ENCODE results near the gene UST. TPM values are rescaled to one million over a fixed set of nuclear protein-coding genes. Genes with fewer than 3 reads are reported as not detected.

Gene UST
- total and polyA plus RNA-seq, 2 donors (not counting 1 experiment from before 2014, with no cell fraction given), result 7.3 to 16.9 TPM

DNA sequence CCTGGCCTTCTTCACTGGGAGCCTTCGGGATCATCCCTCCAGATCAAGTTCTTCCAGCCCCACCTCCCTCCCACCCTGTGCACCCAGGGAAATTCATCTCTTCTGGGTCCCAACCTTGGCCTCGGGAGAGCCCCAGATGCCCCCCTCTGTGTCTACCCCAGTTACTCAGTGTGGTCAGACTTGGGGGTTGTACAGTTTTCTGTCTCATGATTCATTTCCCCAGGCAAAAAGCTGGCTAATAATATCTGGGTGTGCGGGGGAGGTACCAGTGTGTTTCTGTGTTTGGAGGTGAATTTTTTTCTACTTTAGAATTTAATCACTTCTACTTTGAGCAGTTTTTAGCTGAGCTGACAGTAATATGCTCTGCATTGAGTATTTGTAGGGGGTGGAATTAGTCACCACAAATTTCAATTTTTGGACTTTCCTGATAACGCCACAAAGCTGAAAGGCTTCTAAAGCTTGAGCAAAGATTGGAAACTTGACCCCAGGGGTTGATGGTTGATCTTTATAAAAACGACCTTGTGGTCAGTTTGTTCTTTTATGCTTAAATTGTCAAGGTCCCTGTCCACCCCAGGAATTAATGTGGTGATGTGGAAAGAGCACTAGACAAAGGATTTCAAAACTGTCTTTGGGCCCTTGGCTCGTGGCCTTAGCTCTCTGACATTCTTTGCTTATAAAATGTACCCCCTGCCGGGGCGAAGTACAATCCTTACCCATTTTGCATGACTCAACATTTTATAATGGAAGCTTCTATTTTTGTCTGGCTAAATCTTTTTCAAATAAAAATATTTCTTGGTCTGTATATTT is 286.0 kb downstream of the UST start:
- no peaks in the 10 kb centered on the region for H3K9me3 ChIP-seq (ENCODE audit: control extremely low read depth in 1 of 3, control insufficient read depth in 2 of 3, insufficient read depth in 1 of 3, low read length in 2 of 3)
- no peaks in the 10 kb centered on the region for H4K20me1 ChIP-seq (ENCODE audit: control insufficient read depth, insufficient read depth, low read length, poor library complexity, severe bottlenecking)
- DNase-seq (peak; percentile 26), ATAC-seq (ENCODE audit: low read depth) (peak; percentile 68)
- no peaks in the 10 kb centered on the region for H3K79me2 ChIP-seq (ENCODE audit: control insufficient read depth, insufficient read depth, low read length)
- H3K9ac ChIP-seq (ENCODE audit: low read length), result no peak overlapping the region
- Mint-ChIP-seq H3K27ac (peak overlapping the region; percentile 74), H3K4me1 (peaks cover 28% of the 10 kb centered on the region), H3K9me3 (ENCODE audit: insufficient read depth) (no peaks in the 10 kb centered on the region), H3K4me3 (peak overlapping the region; percentile 67), H3K27me3 (no peaks in the 10 kb centered on the region)
- no peak overlapping the region for H3K4me3 ChIP-seq (ENCODE audit: control extremely low read depth in 1 of 5, extremely low read depth in 1 of 5, insufficient read depth in 1 of 5, low read depth in 2 of 5, low read length in 4 of 5)
- H2AFZ ChIP-seq (ENCODE audit: insufficient read depth, low read depth, low read length, poor library complexity, severe bottlenecking), result peak overlapping the region; percentile 58
- ChIA-PET CTCF (interaction anchor here (0.6 to 9.6 kb wide), 12 partner anchors 11 to 483 kb away, joined by 3 to 201 read pairs (median 4); no protein-coding TSS in a partner anchor), POLR2A (interaction anchor here (0.6 to 0.9 kb wide), 2 partner anchors 13 to 63 kb away, joined by 3 read pairs; no protein-coding TSS in a partner anchor)
- H3K4me2 ChIP-seq (replicated peaks; ENCODE audit: low read depth, low read length, poor library complexity, severe bottlenecking), result peak overlapping the region; percentile 43
- WGBS (ENCODE audit: insufficient coverage), result 66% methylated on average over 3 of the region's 8 CpGs
- H3K36me3 ChIP-seq (replicated peaks in 1 of 2; ENCODE audit: control extremely low read depth in 1 of 2, control insufficient read depth in 1 of 2, extremely low read depth in 1 of 2, insufficient read depth in 2 of 2, low read length in 1 of 2), result no peaks in the 10 kb centered on the region
- H3K4me1 ChIP-seq (ENCODE audit: control insufficient read depth in 2 of 2, insufficient read depth in 2 of 2, low read length in 2 of 2), result peaks cover 3 to 19% of the 10 kb centered on the region in 2 donors
- H3K27ac ChIP-seq (ENCODE audit: low read length in 2 of 2), result peak overlapping the region in 1 of 2 donors; percentile 16
- no peaks in the 10 kb centered on the region for H3K27me3 ChIP-seq (replicated peaks in 1 of 4; ENCODE audit: control extremely low read depth in 1 of 4, control insufficient read depth in 3 of 4, insufficient read depth in 4 of 4, low read length in 3 of 4)
- no peak for TF ChIP-seq EZH2 (IDR thresholded peaks at IDR 0.05; ENCODE audit: borderline replicate concordance, insufficient read depth, low read depth, low read length, poor library complexity, severe bottlenecking)
- TF ChIP-seq, protein P1, sequence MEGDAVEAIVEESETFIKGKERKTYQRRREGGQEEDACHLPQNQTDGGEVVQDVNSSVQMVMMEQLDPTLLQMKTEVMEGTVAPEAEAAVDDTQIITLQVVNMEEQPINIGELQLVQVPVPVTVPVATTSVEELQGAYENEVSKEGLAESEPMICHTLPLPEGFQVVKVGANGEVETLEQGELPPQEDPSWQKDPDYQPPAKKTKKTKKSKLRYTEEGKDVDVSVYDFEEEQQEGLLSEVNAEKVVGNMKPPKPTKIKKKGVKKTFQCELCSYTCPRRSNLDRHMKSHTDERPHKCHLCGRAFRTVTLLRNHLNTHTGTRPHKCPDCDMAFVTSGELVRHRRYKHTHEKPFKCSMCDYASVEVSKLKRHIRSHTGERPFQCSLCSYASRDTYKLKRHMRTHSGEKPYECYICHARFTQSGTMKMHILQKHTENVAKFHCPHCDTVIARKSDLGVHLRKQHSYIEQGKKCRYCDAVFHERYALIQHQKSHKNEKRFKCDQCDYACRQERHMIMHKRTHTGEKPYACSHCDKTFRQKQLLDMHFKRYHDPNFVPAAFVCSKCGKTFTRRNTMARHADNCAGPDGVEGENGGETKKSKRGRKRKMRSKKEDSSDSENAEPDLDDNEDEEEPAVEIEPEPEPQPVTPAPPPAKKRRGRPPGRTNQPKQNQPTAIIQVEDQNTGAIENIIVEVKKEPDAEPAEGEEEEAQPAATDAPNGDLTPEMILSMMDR (IDR thresholded peaks at IDR 0.05), result no peak
- intact Hi-C loops (cut with micrococcal nuclease), result loop anchor here (5.0 kb wide), 1 partner anchor 34 kb away; no protein-coding TSS in a partner anchor

DNA sequence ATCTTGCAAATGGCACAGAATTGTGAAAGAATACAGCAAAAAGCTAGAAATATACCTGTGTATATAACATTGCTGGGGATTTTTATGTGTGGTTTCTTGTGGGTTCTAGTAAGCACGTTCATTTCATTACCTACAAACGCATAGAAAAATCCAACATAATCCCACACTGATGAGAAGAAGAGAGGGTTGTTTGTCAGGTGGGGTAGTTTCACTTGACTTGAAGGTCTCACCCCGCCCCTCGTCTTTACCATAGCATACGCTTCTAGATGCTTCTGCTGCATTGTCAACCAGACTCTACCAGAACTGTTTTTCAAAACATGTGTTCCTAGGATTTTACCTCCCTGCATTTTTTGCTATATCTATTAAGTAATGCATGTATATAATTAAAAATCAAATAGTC is 286.6 kb downstream of the UST start:
- no peaks in the 10 kb centered on the region for H3K9me3 Mint-ChIP-seq (ENCODE audit: insufficient read depth)
- Histone ChIP-seq H3K9ac (ENCODE audit: low read length) (no peak overlapping the region), H3K4me1 (ENCODE audit: control insufficient read depth in 2 of 2, insufficient read depth in 2 of 2, low read length in 2 of 2) (peaks cover 3 to 19% of the 10 kb centered on the region in 2 donors), H4K20me1 (ENCODE audit: control insufficient read depth, insufficient read depth, low read length, poor library complexity, severe bottlenecking) (no peaks in the 10 kb centered on the region), H3K4me2 (replicated peaks; ENCODE audit: low read depth, low read length, poor library complexity, severe bottlenecking) (no peak overlapping the region), H3K27ac (ENCODE audit: low read length in 2 of 2) (no peak overlapping the region), H3K36me3 (replicated peaks in 1 of 2; ENCODE audit: control extremely low read depth in 1 of 2, control insufficient read depth in 1 of 2, extremely low read depth in 1 of 2, insufficient read depth in 2 of 2, low read length in 1 of 2) (no peaks in the 10 kb centered on the region), H2AFZ (ENCODE audit: insufficient read depth, low read depth, low read length, poor library complexity, severe bottlenecking) (no peak overlapping the region), H3K27me3 (replicated peaks in 1 of 4; ENCODE audit: control extremely low read depth in 1 of 4, control insufficient read depth in 3 of 4, insufficient read depth in 4 of 4, low read length in 3 of 4) (no peaks in the 10 kb centered on the region), H3K9me3 (ENCODE audit: control extremely low read depth in 1 of 3, control insufficient read depth in 2 of 3, insufficient read depth in 1 of 3, low read length in 2 of 3) (no peaks in the 10 kb centered on the region), H3K79me2 (ENCODE audit: control insufficient read depth, insufficient read depth, low read length) (no peaks in the 10 kb centered on the region), H3K4me3 (ENCODE audit: control extremely low read depth in 1 of 5, extremely low read depth in 1 of 5, insufficient read depth in 1 of 5, low read depth in 2 of 5, low read length in 4 of 5) (no peak overlapping the region)
- DNase-seq (no peak), ATAC-seq (ENCODE audit: low read depth) (no peak)
- H3K4me3 Mint-ChIP-seq, result no peak overlapping the region
- ChIA-PET POLR2A (interaction anchor here (0.6 to 0.9 kb wide), 2 partner anchors 13 to 62 kb away, joined by 3 read pairs; no protein-coding TSS in a partner anchor), CTCF (interaction anchor here (0.9 to 9.6 kb wide), 9 partner anchors 11 to 483 kb away, joined by 3 to 201 read pairs (median 4); no protein-coding TSS in a partner anchor)
- H3K4me1 Mint-ChIP-seq, result peaks cover 28% of the 10 kb centered on the region
- H3K27me3 Mint-ChIP-seq, result no peaks in the 10 kb centered on the region
- no peak overlapping the region for H3K27ac Mint-ChIP-seq
- no CpG with 5 or more reads among the region's 5 CpGs for WGBS (ENCODE audit: insufficient coverage)
- TF ChIP-seq, protein P1 (IDR thresholded peaks at IDR 0.05), result no peak
- TF ChIP-seq EZH2 (IDR thresholded peaks at IDR 0.05; ENCODE audit: borderline replicate concordance, insufficient read depth, low read depth, low read length, poor library complexity, severe bottlenecking), result no peak
- intact Hi-C loops (cut with micrococcal nuclease), result loop anchor here (5.0 kb wide), 1 partner anchor 34 kb away; no protein-coding TSS in a partner anchor
